Heart right ventricle (tissue), 16 donors: Measurements from ENCODE around the gene AKAP1. TPM values are rescaled to one million over a fixed set of nuclear protein-coding genes. Genes with fewer than 3 reads are reported as not detected.

ENCODE experiments used
- ATAC-seq, 8 donors: fragments of 200-7000 bp; cut with Tn5 transposase; one replicate each; pipeline ENCODE4 v1.9.1; 2020; ENCODE audit warnings: mild to moderate bottlenecking in 8 of 8, moderate library complexity in 8 of 8, moderate number of reproducible peaks in 1 of 8
- DNase-seq, 2 donors: peaks; one replicate each; pipeline ENCODE4 v3.0.0-alpha.2; 2020
- H3K27ac ChIP-seq, 10 donors: fragments of 200-600 bp; sonication (generic) in 2 of 10; one replicate each; pipeline versions ENCODE4 v1.5.0 to v1.8.0; 2020 to 2022; ENCODE audit warnings: mild to moderate bottlenecking in 3 of 10
- H3K27me3 ChIP-seq, 7 donors: fragments of 200-600 bp; one replicate each; pipeline ENCODE4 v1.8.0; 2021 to 2022; ENCODE audit warnings: mild to moderate bottlenecking in 2 of 7
- H3K36me3 ChIP-seq, 9 donors: fragments of 200-600 bp; sonication (generic) in 1 of 9; one replicate each; pipeline versions ENCODE4 v1.5.0 to v1.8.0; 2020 to 2022; ENCODE audit warnings: mild to moderate bottlenecking in 2 of 9
- H3K4me1 ChIP-seq, 9 donors: fragments of 200-600 bp; sonication (generic) in 1 of 9; one replicate each; pipeline versions ENCODE4 v1.5.0 to v1.8.0; 2020 to 2022; ENCODE audit warnings: mild to moderate bottlenecking in 4 of 9
- H3K4me3 ChIP-seq, 10 donors: fragments of 200-600 bp; sonication (generic) in 2 of 10; one replicate each; pipeline versions ENCODE4 v1.5.0 to v1.8.0; 2020 to 2022; ENCODE audit warnings: mild to moderate bottlenecking in 7 of 10, moderate library complexity in 2 of 10
- H3K9me3 ChIP-seq, 11 donors: fragments of 200-600 bp in 10 of 11; sonication (generic) in 2 of 11; one replicate each; pipeline versions ENCODE4 v1.5.0 to v1.8.0; 2013 to 2022; ENCODE audit warnings: mild to moderate bottlenecking in 2 of 11, control low read depth in 1 of 11, moderate library complexity in 1 of 11
- WGBS, 2 donors: extraction: QIAGEN DNeasy Blood & Tissue Kit; methylation state at CpG; one replicate each; pipeline ENCODE4 v1.1.7; 2013; ENCODE audit warnings: inconsistent platforms in 1 of 2; 5-methylcytosine and 5-hydroxymethylcytosine counted together
- intact Hi-C, 10 donors: fragments of 100-400 bp; cut with DNase I; formaldehyde crosslinking; loops; one replicate each; pipeline versions ENCODE4 v1.11.1 to v1.14.2; 2022
- polyA plus RNA-seq, 2 donors: library from polyadenylated mRNA; stranded (reverse); fragments of 200-250 nt; gene quantifications; one replicate each; pipeline ENCODE4 v1.2.3, GENCODE V29; 2013
- total RNA-seq, 10 donors: library from RNA; stranded (reverse); fragmentation: NEBNext Ultra II Directional in 3 of 10; extraction: Animal tissue kit (Norgen Biotek cat#: 25700) in 3 of 10; gene quantifications; one replicate each; pipeline versions ENCODE4 v1.2.1 to v1.2.4, GENCODE V29; 2021 to 2023
- TF ChIP-seq, protein P1 (sequence below), 9 donors: fragments of 200-600 bp; sonication (generic) in 2 of 9; IDR thresholded peaks; one replicate each; pipeline versions ENCODE4 v1.5.0 to v1.8.0; 2021 to 2022; ENCODE audit warnings: antibody characterized with exemption in 9 of 9, mild to moderate bottlenecking in 5 of 9, moderate library complexity in 1 of 9
- donor health status: Arrhythmogenic right ventricular cardiomyopathy.
- donor health status: ischemic (EF 13 %, LVEDD 7.1; RV severe dilation, severe dysfunction).
- donor health status: healthy with polysubstance abuse.
- donor health status: DM: no; HTN: yes; CAD: no.
- donor health status: DM: no; HTN: no; CAD: no.
- donor health status: ischemic (EF 25% LVEDD 6.9; RV normal size, moderate dysfunction).
- donor health status: ischemic (EF 25% LVEDD 5.7; RV mildly dilated, moderate dysfunction).
- donor health status: healthy.
- donor health status: DM: yes; HTN: yes; CAD: no.
- donor health status: Ischemic cardiomyopathy.
- donor health status: ischemic (EF 35%, LVEDD 5.7; RV mildly dilated, moderate dysfunction).
- donor health status: nonischemic (EF 11% LVEDD 7.7; RV severe dilation, severe dysfunction).
- donor health status: DM: yes; HTN: yes; CAD: no.
- donor health status: PGD.
- donor health status: ischemic (EF 29% LVEDD 5.4; RV normal size, mild dysfunction).
- donor health status: nonischemic (EF 23%, LVEDD 6.1; RV moderate dilation, normal function).

Gene AKAP1
- total and polyA plus RNA-seq, 12 donors: 31.0 to 234 (median 153) TPM

DNA sequence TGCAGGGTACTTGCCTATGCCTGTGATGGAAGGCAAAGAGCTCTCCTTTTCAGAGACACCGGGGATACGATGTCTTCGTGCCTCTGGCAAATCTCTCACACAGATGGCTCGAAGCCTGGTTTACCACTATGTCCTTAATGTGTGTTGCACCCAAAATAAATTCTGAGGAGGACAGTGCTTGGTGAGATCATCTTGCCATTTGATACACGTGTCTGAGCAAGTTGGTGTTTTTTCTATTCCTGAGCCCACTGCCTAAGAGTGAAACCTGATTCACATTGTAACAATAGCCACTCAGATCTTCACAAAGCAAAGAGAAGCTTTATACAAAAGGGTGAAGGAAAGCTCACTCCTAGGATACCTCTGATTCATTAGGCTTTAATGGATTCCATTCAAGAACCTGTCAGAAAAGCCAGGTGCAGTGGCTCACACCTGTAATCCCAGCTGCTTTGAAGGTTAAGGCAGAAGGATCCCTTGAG, 33.1 kb upstream of the AKAP1 start:
- 43 to 57% methylated on average over 5 of the region's 5 CpGs for WGBS, 2 donors
- peaks cover 0 to 14% (median 8%) of the 10 kb centered on the region in 9 donors for H3K4me1 ChIP-seq
- no peaks in the 10 kb centered on the region for H3K9me3 ChIP-seq
- no peak overlapping the region for H3K4me3 ChIP-seq
- TF ChIP-seq, protein P1, sequence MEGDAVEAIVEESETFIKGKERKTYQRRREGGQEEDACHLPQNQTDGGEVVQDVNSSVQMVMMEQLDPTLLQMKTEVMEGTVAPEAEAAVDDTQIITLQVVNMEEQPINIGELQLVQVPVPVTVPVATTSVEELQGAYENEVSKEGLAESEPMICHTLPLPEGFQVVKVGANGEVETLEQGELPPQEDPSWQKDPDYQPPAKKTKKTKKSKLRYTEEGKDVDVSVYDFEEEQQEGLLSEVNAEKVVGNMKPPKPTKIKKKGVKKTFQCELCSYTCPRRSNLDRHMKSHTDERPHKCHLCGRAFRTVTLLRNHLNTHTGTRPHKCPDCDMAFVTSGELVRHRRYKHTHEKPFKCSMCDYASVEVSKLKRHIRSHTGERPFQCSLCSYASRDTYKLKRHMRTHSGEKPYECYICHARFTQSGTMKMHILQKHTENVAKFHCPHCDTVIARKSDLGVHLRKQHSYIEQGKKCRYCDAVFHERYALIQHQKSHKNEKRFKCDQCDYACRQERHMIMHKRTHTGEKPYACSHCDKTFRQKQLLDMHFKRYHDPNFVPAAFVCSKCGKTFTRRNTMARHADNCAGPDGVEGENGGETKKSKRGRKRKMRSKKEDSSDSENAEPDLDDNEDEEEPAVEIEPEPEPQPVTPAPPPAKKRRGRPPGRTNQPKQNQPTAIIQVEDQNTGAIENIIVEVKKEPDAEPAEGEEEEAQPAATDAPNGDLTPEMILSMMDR (IDR thresholded peaks at IDR 0.05): no peak
- H3K36me3 ChIP-seq: no peaks in the 10 kb centered on the region
- H3K27ac ChIP-seq: peak overlapping the region in 4 of 10 donors; percentile 9 to 45 (median 36)
- H3K27me3 ChIP-seq: peaks cover 0 to 11% (median 0%) of the 10 kb centered on the region in 7 donors
- DNase-seq (no peak), ATAC-seq (peak in 6 of 8 donors; percentile 36 to 75 (median 66))
- intact Hi-C loops: loop anchor here in 1 of 10 donors (10.0 kb wide), 1 partner anchor 57 kb away; no protein-coding TSS in a partner anchor

- no peaks in the 10 kb centered on the region for H3K4me1 ChIP-seq
- intact Hi-C loops: no loop called here
- DNase-seq: no peak
- H3K27ac ChIP-seq: no peak overlapping the region
- no peaks in the 10 kb centered on the region for H3K36me3 ChIP-seq
- H3K27me3 ChIP-seq: no peaks in the 10 kb centered on the region
- H3K9me3 ChIP-seq: no peaks in the 10 kb centered on the region
- 87 to 88% methylated on average over 2 of the region's 2 CpGs for WGBS, 2 donors
- no peak for ATAC-seq
- H3K4me3 ChIP-seq: no peak overlapping the region
- TF ChIP-seq, protein P1 (IDR thresholded peaks at IDR 0.05): no peak
These were observed 22.2 kb upstream of the AKAP1 start for GRCh38 chr17:57062865-57063264.

DNA sequence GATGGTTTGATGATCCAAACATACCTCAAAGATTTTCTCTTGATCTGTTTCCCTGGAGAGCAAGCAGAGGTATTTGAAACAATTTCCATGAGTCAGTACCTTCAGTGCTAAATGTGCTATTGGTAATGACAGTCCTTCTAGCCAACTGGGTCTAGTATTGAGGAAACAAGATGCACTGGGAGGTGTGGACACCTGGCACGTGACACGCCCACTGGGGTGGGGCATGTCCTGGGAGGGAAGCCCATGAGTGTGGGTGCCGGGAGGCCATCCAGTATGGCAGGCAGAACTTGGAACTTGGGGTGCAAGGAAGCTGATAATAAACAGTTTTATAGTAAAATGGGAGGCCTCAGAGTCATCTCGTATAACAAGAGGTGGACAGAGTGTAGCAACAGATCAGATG, 17.9 kb upstream of the AKAP1 start:
- Histone ChIP-seq H3K9me3 (no peaks in the 10 kb centered on the region), H3K4me1 (peaks cover 0 to 9% (median 0%) of the 10 kb centered on the region in 9 donors), H3K27ac (no peak overlapping the region), H3K36me3 (no peaks in the 10 kb centered on the region), H3K4me3 (no peak overlapping the region), H3K27me3 (no peaks in the 10 kb centered on the region)
- ATAC-seq (no peak), DNase-seq (no peak)
- WGBS, 2 donors: 86 to 95% methylated on average over 4 of the region's 4 CpGs
- intact Hi-C loops: loop anchor here in 1 of 10 donors (5.0 kb wide), 1 partner anchor 60 kb away; no protein-coding TSS in a partner anchor
- TF ChIP-seq, protein P1 (IDR thresholded peaks at IDR 0.05): no peak

DNA sequence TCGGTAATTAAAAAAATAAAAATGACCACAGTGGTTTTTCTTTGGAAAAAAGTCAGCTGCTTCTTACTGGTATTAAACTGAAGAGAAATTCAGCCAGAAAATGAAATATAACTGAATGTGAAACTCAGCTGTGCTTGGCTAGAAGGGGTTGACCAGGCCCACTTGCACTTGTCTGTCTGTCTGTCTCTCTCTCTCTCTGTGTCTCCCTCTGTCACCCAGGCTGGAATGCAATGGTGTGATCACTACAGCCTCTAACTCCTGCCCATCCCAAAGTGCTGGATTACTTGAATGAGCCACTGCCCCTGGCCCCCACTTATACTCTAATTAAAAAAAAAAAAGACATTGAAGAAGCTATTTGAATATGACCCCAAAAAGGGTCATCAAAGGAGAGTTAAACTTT, 17.3 kb upstream of the AKAP1 start:
- DNase-seq: no peak
- no peak overlapping the region for H3K4me3 ChIP-seq
- ATAC-seq: no peak
- intact Hi-C loops: loop anchor here in 1 of 10 donors (5.0 kb wide), 1 partner anchor 60 kb away; no protein-coding TSS in a partner anchor
- no peaks in the 10 kb centered on the region for H3K9me3 ChIP-seq
- TF ChIP-seq, protein P1 (IDR thresholded peaks at IDR 0.05): no peak
- H3K4me1 ChIP-seq: peaks cover 0 to 9% (median 0%) of the 10 kb centered on the region in 9 donors
- H3K36me3 ChIP-seq: no peaks in the 10 kb centered on the region
- WGBS, 2 donors: 92 to 97% methylated on average over 1 of the region's 1 CpG
- no peaks in the 10 kb centered on the region for H3K27me3 ChIP-seq
- H3K27ac ChIP-seq: no peak overlapping the region
